Kidney (tissue), 14 donors: ENCODE data around the gene MEF2C. TPM values are rescaled to one million over a fixed set of nuclear protein-coding genes. Genes with fewer than 3 reads are reported as not detected.

Experiments
- DNase-seq, 5 donors: peaks; one replicate each; pipeline ENCODE4 v3.0.0-alpha.2; 2013 to 2020
- FAIRE-seq: peaks from 2 replicates; lab custom pipeline; 2012; peaks lifted over from hg19 to GRCh38; lab: Jason Lieb, UNC
- H3K27ac ChIP-seq, 2 donors: one replicate each; pipeline ENCODE4 v1.7.0; 2013; ENCODE audit warnings: low read depth in 2 of 2, low read length in 2 of 2, inconsistent platforms in 1 of 2
- H3K27me3 ChIP-seq: one replicate; pipeline ENCODE4 v1.7.1; 2013; ENCODE audit warnings: low read length, inconsistent platforms; ENCODE audit not compliant: control insufficient read depth, insufficient read depth
- H3K36me3 ChIP-seq, 3 donors: one replicate each; pipeline versions ENCODE4 v1.7.0 to v1.7.1; 2013; ENCODE audit warnings: low read length in 3 of 3, control low read depth in 1 of 3, inconsistent platforms in 1 of 3; ENCODE audit not compliant: insufficient read depth in 3 of 3, control insufficient read depth in 2 of 3
- H3K4me1 ChIP-seq, 3 donors: one replicate each; pipeline versions ENCODE4 v1.7.0 to v1.7.1; 2013; ENCODE audit warnings: low read length in 3 of 3, inconsistent platforms in 1 of 3, low read depth in 1 of 3; ENCODE audit not compliant: control insufficient read depth in 2 of 3, insufficient read depth in 2 of 3
- H3K4me3 ChIP-seq, 3 donors: one replicate each; pipeline versions ENCODE4 v1.7.0 to v1.8.1; 2013; ENCODE audit warnings: low read length in 3 of 3, control low read depth in 1 of 3, inconsistent platforms in 1 of 3
- H3K9ac ChIP-seq, 3 donors: one replicate each; pipeline versions ENCODE4 v1.7.0 to v1.7.1; 2013; ENCODE audit warnings: low read length in 3 of 3, control low read depth in 1 of 3, inconsistent platforms in 1 of 3
- H3K9me3 ChIP-seq, 3 donors: one replicate each; pipeline versions ENCODE4 v1.7.0 to v1.7.1; 2013; ENCODE audit warnings: low read length in 3 of 3, control low read depth in 1 of 3, inconsistent platforms in 1 of 3; ENCODE audit not compliant: control insufficient read depth in 2 of 3, insufficient read depth in 1 of 3
- CTCF ChIP-seq: IDR thresholded peaks from 3 replicates; pipeline ENCODE4 v1.5.1; 2012; ENCODE audit warnings: mild to moderate bottlenecking, moderate library complexity, borderline replicate concordance; ENCODE audit not compliant: insufficient read depth; ENCODE audit errors: extremely low read depth
- intact Hi-C: fragments of 100-400 bp; cut with DNase I; formaldehyde crosslinking; loops from one replicate; pipeline ENCODE4 v1.11.1; 2022
- polyA plus RNA-seq: library from polyadenylated mRNA; stranded (reverse); fragments of 350-450 nt; fragmentation: Illumina TruSeq; extraction: RNeasy Lipid Tissue Mini Kit (QIAGEN cat#74804); gene quantifications from one replicate; pipeline ENCODE4 v1.2.3, GENCODE V29; 2014; ENCODE audit warnings: low read depth, low replicate concordance; ENCODE audit not compliant: insufficient read depth
- total RNA-seq: library from RNA; stranded (reverse); fragmentation: NEBNext Ultra II Directional; extraction: Animal tissue kit (Norgen Biotek cat#: 25700); gene quantifications from one replicate; pipeline ENCODE4 v1.2.1, GENCODE V29; 2021
- donor health status: control.
- donor health status: control.
- donor health status: control.
- donor health status: control.
- donor health status: control.
- donor health status: DM: yes; HTN: yes; CAD: no.
- donor health status: Normal renal cell carcinoma (clear cell type).

The MEF2C gene
- total and polyA plus RNA-seq, 2 donors from 2014 or later, result 5.3 to 75.4 TPM

GRCh38 chr5:88819301-88819999 is 63.5 kb downstream of the MEF2C start:
- intact Hi-C loops, result no loop called here
- Histone ChIP-seq H3K27me3 (no peaks in the 10 kb centered on the region), H3K4me1 (no peaks in the 10 kb centered on the region), H3K4me3 (no peak overlapping the region), H3K36me3 (no peaks in the 10 kb centered on the region), H3K9me3 (no peaks in the 10 kb centered on the region), H3K9ac (no peak overlapping the region), H3K27ac (no peak overlapping the region)
- FAIRE-seq (no peak), DNase-seq (no peak)
- TF ChIP-seq CTCF, result no peak

DNA sequence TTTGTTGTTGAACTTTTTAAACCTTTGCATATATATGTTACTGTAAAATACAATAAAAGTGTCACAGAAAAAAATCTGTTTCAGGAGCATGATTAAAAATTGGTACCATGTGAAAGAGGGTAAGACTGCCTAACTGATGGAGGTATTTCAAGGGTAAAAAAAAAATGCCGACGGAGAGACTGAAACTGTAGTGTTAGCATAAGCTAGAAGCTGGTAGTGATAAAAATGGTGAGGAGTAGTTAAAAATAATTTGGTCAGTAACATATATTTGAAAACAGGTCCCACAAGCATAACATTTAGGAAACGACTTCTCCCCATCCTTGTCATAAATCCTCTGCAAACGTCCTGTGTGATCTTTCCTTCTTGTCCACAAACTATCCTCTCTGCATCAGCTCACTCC is 64.7 kb downstream of the MEF2C start:
- TF ChIP-seq CTCF, result no peak
- intact Hi-C loops, result no loop called here
- FAIRE-seq, result no peak

DNA sequence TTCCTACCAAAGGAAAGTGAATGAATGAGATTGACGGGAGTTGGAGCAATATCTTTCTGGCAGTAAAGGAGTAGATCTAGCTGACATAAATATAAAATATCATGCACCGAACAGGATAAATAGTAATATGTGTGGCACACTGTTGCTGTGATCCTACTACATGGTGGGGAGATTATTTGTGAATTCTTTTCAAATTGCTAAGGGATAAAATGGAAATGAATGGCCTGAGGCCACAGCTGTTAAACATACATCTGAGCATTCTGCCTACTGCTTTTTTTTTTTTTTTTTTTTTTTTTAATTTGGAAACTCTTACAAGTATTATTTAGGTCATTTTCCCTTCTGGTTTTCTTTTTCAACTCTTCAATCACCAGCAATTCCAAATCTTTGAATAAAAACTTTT is 66.8 kb downstream of the MEF2C start:
- no peak for DNase-seq

More for the DNA sequence above, 64.7 kb downstream of the MEF2C start:
- Histone ChIP-seq H3K36me3 (no peaks in the 10 kb centered on the region), H3K4me3 (no peak overlapping the region), H3K9ac (no peak overlapping the region), H3K27me3 (no peaks in the 10 kb centered on the region), H3K27ac (no peak overlapping the region), H3K9me3 (no peaks in the 10 kb centered on the region), H3K4me1 (no peaks in the 10 kb centered on the region)
- DNase-seq, result no peak

More for the DNA sequence above, 66.8 kb downstream of the MEF2C start:
- no peak for FAIRE-seq
- no peak for TF ChIP-seq CTCF
- Histone ChIP-seq H3K27ac (no peak overlapping the region), H3K4me1 (no peaks in the 10 kb centered on the region), H3K4me3 (no peak overlapping the region), H3K36me3 (no peaks in the 10 kb centered on the region), H3K27me3 (no peaks in the 10 kb centered on the region), H3K9ac (no peak overlapping the region), H3K9me3 (no peaks in the 10 kb centered on the region)
- intact Hi-C loops, result no loop called here
